Endothelial cell of umbilical vein (primary cell): ENCODE data around the gene TADA2B. TPM values are rescaled to one million over a fixed set of nuclear protein-coding genes. Genes with fewer than 3 reads are reported as not detected.

ENCODE experiments used
- BruUV-seq: library from RNA; stranded (reverse); fragments of 400-500 nt; replicated peaks from 2 replicates; lab custom pipeline; 2021; lab: Mats Ljungman, UMichigan
- CTCF ChIA-PET: fragments of 300-600, 350-600 bp; sonication (Branson Sonifier 250); formaldehyde crosslinking; loops from one replicate; lab custom pipeline; 2021; ENCODE audit warnings: antibody characterized with exemption, inconsistent platforms; lab: Charles Lee
- POLR2A ChIA-PET: fragments of 300-600, 350-600 bp; sonication (Branson Sonifier 250); formaldehyde crosslinking; loops from one replicate; lab custom pipeline; 2021; ENCODE audit warnings: antibody characterized with exemption, inconsistent platforms; lab: Charles Lee
- DNase-seq: peaks from one replicate; pipeline ENCODE4 v3.0.0-alpha.2; 2011; ENCODE audit warnings: low read depth, low spot score
- FAIRE-seq: peaks from 2 replicates; lab custom pipeline; 2011; peaks lifted over from hg19 to GRCh38; lab: Jason Lieb, UNC
- H2AFZ ChIP-seq: 2 replicates; pipeline ENCODE4 v1.6.0; 2012; ENCODE audit warnings: low read depth, low read length, control low read depth, inconsistent platforms
- H3K27ac ChIP-seq: 2 replicates; pipeline ENCODE4 v1.5.1; 2011; ENCODE audit warnings: low read depth, mild to moderate bottlenecking, control low read depth, low read length, moderate library complexity; ENCODE audit not compliant: insufficient read depth
- H3K27me3 ChIP-seq, 2 experiments: 2 replicates each; pipeline versions ENCODE4 v1.6.0 to v1.6.1; 2011; ENCODE audit warnings: low read length in 2 of 2, mixed read lengths in 1 of 2; ENCODE audit not compliant: control insufficient read depth in 2 of 2, insufficient read depth in 2 of 2
- H3K36me3 ChIP-seq, 2 experiments: 2 replicates in 1 of 2; 3 replicates in 1 of 2; pipeline ENCODE4 v1.5.1; 2011; ENCODE audit warnings: low read length in 2 of 2, mild to moderate bottlenecking in 1 of 2, moderate library complexity in 1 of 2; ENCODE audit not compliant: control insufficient read depth in 2 of 2, insufficient read depth in 2 of 2; ENCODE audit errors: extremely low read depth in 1 of 2
- H3K4me1 ChIP-seq: 3 replicates; pipeline ENCODE4 v1.5.1; 2011; ENCODE audit warnings: mild to moderate bottlenecking, low read length; ENCODE audit not compliant: control insufficient read depth, insufficient read depth; ENCODE audit errors: extremely low read depth
- H3K4me2 ChIP-seq: 2 replicates; pipeline ENCODE4 v1.6.1; 2011; ENCODE audit warnings: low read length, control low read depth, mixed read lengths; ENCODE audit not compliant: insufficient read depth
- H3K4me3 ChIP-seq, 3 experiments: fragments of 200-600 bp in 1 of 3; sonication (generic), shearing (Covaris generic) in 1 of 3; replicated peaks in 1 of 3; 2 replicates each; pipeline ENCODE4 v1.5.1; 2011 to 2016; ENCODE audit warnings: control low read depth in 3 of 3, low read length in 3 of 3, mild to moderate bottlenecking in 2 of 3, inconsistent platforms in 1 of 3, low read depth in 1 of 3, moderate library complexity in 1 of 3; ENCODE audit not compliant: insufficient read depth in 1 of 3
- H3K79me2 ChIP-seq: 2 replicates; pipeline ENCODE4 v1.6.0; 2012; ENCODE audit warnings: low read length, inconsistent platforms; ENCODE audit not compliant: control insufficient read depth, insufficient read depth
- H3K9ac ChIP-seq: replicated peaks from 2 replicates; pipeline ENCODE3; 2011; ENCODE audit warnings: low read length, control low read depth; ENCODE audit not compliant: insufficient read depth; ENCODE audit errors: extremely low read depth
- H3K9me1 ChIP-seq: replicated peaks from 3 replicates; pipeline ENCODE4 v1.6.0; 2011; ENCODE audit warnings: mild to moderate bottlenecking, low read length; ENCODE audit not compliant: control insufficient read depth, insufficient read depth; ENCODE audit errors: extremely low read depth
- H3K9me3 ChIP-seq: replicated peaks from 2 replicates; pipeline ENCODE4 v1.5.1; 2012; ENCODE audit warnings: low read length, inconsistent platforms; ENCODE audit not compliant: control insufficient read depth, insufficient read depth
- H4K20me1 ChIP-seq: replicated peaks from 2 replicates; pipeline ENCODE3; 2011; ENCODE audit warnings: mild to moderate bottlenecking, low read length; ENCODE audit not compliant: control insufficient read depth, insufficient read depth; ENCODE audit errors: extremely low read depth
- EZH2 ChIP-seq: IDR thresholded peaks from 2 replicates; pipeline ENCODE4 v1.6.1; 2012; ENCODE audit warnings: borderline replicate concordance, low read depth, mild to moderate bottlenecking, moderate library complexity, low read length, inconsistent platforms; ENCODE audit not compliant: severe bottlenecking
- FOS ChIP-seq: IDR thresholded peaks from 2 replicates; pipeline ENCODE4 v1.6.1; 2011; ENCODE audit warnings: mild to moderate bottlenecking, low read length, moderate library complexity, borderline replicate concordance; ENCODE audit not compliant: insufficient read depth
- GATA2 ChIP-seq: IDR thresholded peaks from 2 replicates; pipeline ENCODE4 v1.7.0; 2011; ENCODE audit warnings: low read depth, mild to moderate bottlenecking, moderate library complexity, mixed read lengths, low read length; ENCODE audit not compliant: insufficient read length, insufficient read depth
- JUN ChIP-seq: IDR thresholded peaks from 2 replicates; pipeline ENCODE4 v1.6.1; 2011; ENCODE audit warnings: borderline replicate concordance, low read depth; ENCODE audit not compliant: insufficient read length, insufficient read depth
- MYC ChIP-seq: IDR thresholded peaks from one replicate; pipeline ENCODE4 v1.6.1; 2011; ENCODE audit warnings: mild to moderate bottlenecking, low read depth, low read length
- POLR2A ChIP-seq: IDR thresholded peaks from 2 replicates; pipeline ENCODE4 v1.6.1; 2012; ENCODE audit warnings: low read depth, mild to moderate bottlenecking, control low read depth, low read length
- POLR2AphosphoS5 ChIP-seq: IDR thresholded peaks from 2 replicates; pipeline ENCODE4 v1.6.1; 2012; ENCODE audit warnings: low read depth, mild to moderate bottlenecking, control low read depth, low read length, moderate library complexity; ENCODE audit not compliant: insufficient read depth
- dilution Hi-C: fragments of 300-500 bp; cut with MboI; formaldehyde crosslinking; loops from one replicate; pipeline ENCODE4 v1.15.0; 2019; ENCODE audit warnings: low sequenced_read_pairs; ENCODE audit not compliant: extremely low pct_ligation_motif_present
- intact Hi-C: fragments of 100-400 bp; cut with micrococcal nuclease; formaldehyde crosslinking; loops from one replicate; pipeline ENCODE4 v1.10.0; 2022
- polyA plus RNA-seq, 4 experiments: library from polyadenylated mRNA; depleted of rRNA in 3 of 4; stranded (reverse) in 3 of 4; unstranded in 1 of 4; fragments of >200 nt; gene quantifications; 2 replicates each; pipeline versions ENCODE4 v1.2.1 to v1.2.3, GENCODE V29; 2011 to 2012; ENCODE audit warnings: missing spikeins in 1 of 4
- total RNA-seq: library from RNA; stranded (reverse); gene quantifications from 2 replicates; pipeline ENCODE4 v1.2.3, GENCODE V29; 2021
- TF ChIP-seq, protein P1 (sequence below): IDR thresholded peaks from 2 replicates; pipeline ENCODE4 v1.6.1; 2011; ENCODE audit not compliant: insufficient read depth, insufficient read length
- TF ChIP-seq, protein P2 (sequence below), 2 donors: IDR thresholded peaks; 1 replicate in 1 of 2; 2 replicates in 1 of 2; pipeline ENCODE4 v1.5.1; 2011; ENCODE audit warnings: low read length in 2 of 2, mild to moderate bottlenecking in 2 of 2, moderate library complexity in 2 of 2, control low read depth in 1 of 2, inconsistent platforms in 1 of 2, low read depth in 1 of 2; ENCODE audit not compliant: insufficient read depth in 1 of 2; ENCODE audit errors: extremely low read depth in 1 of 2

The TADA2B gene
- total and polyA plus RNA-seq, 2 donors (not counting 3 experiments of a cell fraction or from before 2014, with no cell fraction given), result 5.5 to 11.5 TPM

DNA sequence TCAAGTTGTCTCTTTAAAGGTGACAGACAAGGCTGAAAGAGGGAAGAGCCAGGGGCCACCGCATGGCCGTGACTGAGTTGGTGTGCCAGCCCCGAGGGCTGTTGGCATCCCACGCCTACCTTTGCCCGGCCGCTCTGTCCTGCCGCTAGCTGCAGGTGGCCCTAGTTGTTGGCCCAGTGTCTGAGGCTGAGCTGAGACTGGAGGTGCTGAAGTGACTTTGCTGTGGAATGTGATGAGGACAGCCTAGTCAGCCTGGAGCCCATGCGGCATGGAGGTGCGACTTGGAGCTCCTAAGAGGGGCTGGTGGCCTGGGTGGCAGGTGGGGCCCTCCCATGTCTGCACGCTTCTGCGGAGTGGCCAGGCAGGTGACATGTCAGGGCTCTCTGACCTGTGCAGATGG lies 6.6 kb downstream of the TADA2B start:
- H2AFZ ChIP-seq, result no peak overlapping the region
- H3K27me3 ChIP-seq, result no peaks in the 10 kb centered on the region
- dilution Hi-C loops (no loop called here), intact Hi-C loops (loop anchor here (10.0 kb wide), 1 partner anchor 265 kb away; the partner anchor contains the start of gene KIAA0232)
- H3K4me1 ChIP-seq, result peaks cover 5% of the 10 kb centered on the region
- no peak overlapping the region for H3K4me2 ChIP-seq
- no peak for TF ChIP-seq POLR2A
- H3K9ac ChIP-seq, result no peak overlapping the region
- BruUV-seq, result no TSS peak
- no peaks in the 10 kb centered on the region for H4K20me1 ChIP-seq
- no peak overlapping the region for H3K4me3 ChIP-seq
- peaks cover 0 to 2% of the 10 kb centered on the region in 2 experiments for H3K36me3 ChIP-seq
- H3K27ac ChIP-seq, result no peak overlapping the region
- H3K79me2 ChIP-seq, result peaks cover 48% of the 10 kb centered on the region
- ChIA-PET CTCF (interaction anchor here (1.2 to 1.7 kb wide), 2 partner anchors 9 to 21 kb away, joined by 4 to 5 read pairs; no protein-coding TSS in a partner anchor), POLR2A (no interaction called here)
- no peaks in the 10 kb centered on the region for H3K9me3 ChIP-seq
- FAIRE-seq (no peak), DNase-seq (no peak)
- no peaks in the 10 kb centered on the region for H3K9me1 ChIP-seq

DNA sequence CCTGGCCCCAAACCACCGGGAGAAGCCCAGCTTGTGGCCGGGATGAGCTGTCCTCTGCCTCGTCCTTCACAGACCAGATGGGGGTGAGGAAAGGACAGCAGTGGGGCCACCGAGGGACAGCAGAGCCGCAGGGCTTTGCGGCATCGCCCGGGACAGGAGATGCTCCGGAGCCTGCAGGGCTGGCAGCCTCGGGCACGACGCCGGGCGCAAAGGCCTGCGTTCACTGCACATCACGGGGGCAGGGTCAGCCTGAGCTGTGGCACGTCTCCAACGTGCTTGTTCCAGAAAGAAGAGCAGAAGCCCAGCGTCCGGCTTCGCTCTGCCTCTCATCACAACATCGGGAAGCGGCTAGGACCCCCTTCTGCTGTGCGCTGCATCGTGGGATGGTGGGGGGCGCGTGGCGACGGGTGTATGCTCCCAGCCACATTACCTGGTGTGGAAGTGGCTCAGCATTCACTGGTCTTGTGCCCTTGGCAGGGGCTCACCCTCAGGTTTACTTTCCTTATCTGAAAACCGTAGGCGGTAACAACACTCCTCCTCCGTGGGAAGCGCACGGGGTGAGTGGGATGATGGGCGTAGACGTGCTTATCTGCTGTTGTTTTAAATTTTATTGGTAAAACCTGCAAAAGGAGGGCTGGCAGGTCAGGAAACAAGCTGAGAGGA lies 7.4 kb downstream of the TADA2B start:
- intact Hi-C loops, result no loop called here
- Histone ChIP-seq H3K9ac (no peak overlapping the region), H3K4me3 (no peak overlapping the region), H3K4me1 (peaks cover 13% of the 10 kb centered on the region), H3K9me1 (no peaks in the 10 kb centered on the region), H3K27me3 (no peaks in the 10 kb centered on the region), H2AFZ (no peak overlapping the region), H3K36me3 (peaks cover 0 to 6% of the 10 kb centered on the region in 2 experiments), H3K9me3 (no peaks in the 10 kb centered on the region), H3K27ac (no peak overlapping the region), H3K79me2 (peaks cover 40% of the 10 kb centered on the region), H3K4me2 (no peak overlapping the region), H4K20me1 (no peaks in the 10 kb centered on the region)
- dilution Hi-C loops, result no loop called here
- FAIRE-seq, result no peak
- ChIA-PET POLR2A (no interaction called here), CTCF (interaction anchor here (1.1 to 1.7 kb wide), 3 partner anchors 8 to 20 kb away, joined by 3 to 5 read pairs (median 4); partner anchors contain the start of gene GRPEL1)
- TF ChIP-seq POLR2A, result no peak
- TF ChIP-seq, protein P1, sequence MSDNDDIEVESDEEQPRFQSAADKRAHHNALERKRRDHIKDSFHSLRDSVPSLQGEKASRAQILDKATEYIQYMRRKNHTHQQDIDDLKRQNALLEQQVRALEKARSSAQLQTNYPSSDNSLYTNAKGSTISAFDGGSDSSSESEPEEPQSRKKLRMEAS, result no peak
- TF ChIP-seq, protein P2, sequence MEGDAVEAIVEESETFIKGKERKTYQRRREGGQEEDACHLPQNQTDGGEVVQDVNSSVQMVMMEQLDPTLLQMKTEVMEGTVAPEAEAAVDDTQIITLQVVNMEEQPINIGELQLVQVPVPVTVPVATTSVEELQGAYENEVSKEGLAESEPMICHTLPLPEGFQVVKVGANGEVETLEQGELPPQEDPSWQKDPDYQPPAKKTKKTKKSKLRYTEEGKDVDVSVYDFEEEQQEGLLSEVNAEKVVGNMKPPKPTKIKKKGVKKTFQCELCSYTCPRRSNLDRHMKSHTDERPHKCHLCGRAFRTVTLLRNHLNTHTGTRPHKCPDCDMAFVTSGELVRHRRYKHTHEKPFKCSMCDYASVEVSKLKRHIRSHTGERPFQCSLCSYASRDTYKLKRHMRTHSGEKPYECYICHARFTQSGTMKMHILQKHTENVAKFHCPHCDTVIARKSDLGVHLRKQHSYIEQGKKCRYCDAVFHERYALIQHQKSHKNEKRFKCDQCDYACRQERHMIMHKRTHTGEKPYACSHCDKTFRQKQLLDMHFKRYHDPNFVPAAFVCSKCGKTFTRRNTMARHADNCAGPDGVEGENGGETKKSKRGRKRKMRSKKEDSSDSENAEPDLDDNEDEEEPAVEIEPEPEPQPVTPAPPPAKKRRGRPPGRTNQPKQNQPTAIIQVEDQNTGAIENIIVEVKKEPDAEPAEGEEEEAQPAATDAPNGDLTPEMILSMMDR (IDR thresholded peaks at IDR 0.05; ENCODE audit: extremely low read depth in 1 of 2, insufficient read depth in 1 of 2, low read depth in 1 of 2, low read length in 2 of 2), result no peak
- TF ChIP-seq MYC, result no peak
- no peak for TF ChIP-seq GATA2
- TF ChIP-seq POLR2AphosphoS5, result no peak
- no peak for TF ChIP-seq EZH2
- no peak for TF ChIP-seq JUN
- no peak for TF ChIP-seq FOS
- DNase-seq, result no peak
- no TSS peak for BruUV-seq
